Gastroesophageal sphincter (tissue), 4 donors: ENCODE data around the gene YIPF5. TPM values are rescaled to one million over a fixed set of nuclear protein-coding genes. Genes with fewer than 3 reads are reported as not detected.

Experiments
- ATAC-seq: fragments of 150-250 bp; one replicate; pipeline ENCODE4 v1.9.1; 2016; ENCODE audit warnings: mild to moderate bottlenecking, moderate library complexity
- H3K27ac ChIP-seq, 4 donors: fragments of 200-600 bp; sonication (generic) in 3 of 4; 1 replicate in 3 of 4; 2 replicates in 1 of 4; pipeline ENCODE4 v1.5.1; 2016 to 2019
- H3K27me3 ChIP-seq: fragments of 200-600 bp; sonication (generic); one replicate; pipeline ENCODE4 v1.5.1; 2019
- H3K36me3 ChIP-seq, 2 donors: fragments of 200-600 bp; sonication (generic); one replicate each; pipeline ENCODE4 v1.5.1; 2019; ENCODE audit warnings: control low read depth in 1 of 2
- H3K4me1 ChIP-seq, 3 donors: fragments of 200-600 bp; sonication (generic); 1 replicate in 2 of 3; 2 replicates in 1 of 3; pipeline ENCODE4 v1.5.1; 2016 to 2019; ENCODE audit warnings: control low read depth in 2 of 3
- H3K4me3 ChIP-seq, 2 donors: fragments of 200-600 bp; sonication (generic); one replicate each; pipeline ENCODE4 v1.5.1; 2019; ENCODE audit warnings: mild to moderate bottlenecking in 1 of 2, moderate library complexity in 1 of 2
- H3K9me3 ChIP-seq, 3 donors: fragments of 200-600 bp; sonication (generic); one replicate each; pipeline ENCODE4 v1.5.1; 2017 to 2019; ENCODE audit warnings: control low read depth in 2 of 3
- CTCF ChIP-seq, 4 experiments: fragments of 200-600 bp in 2 of 4; fragments of 450-650 bp in 2 of 4; sonication (generic) in 1 of 4; IDR thresholded peaks; one replicate each; pipeline ENCODE4 v1.5.1; 2017 to 2019; ENCODE audit warnings: antibody characterized with exemption in 4 of 4, mild to moderate bottlenecking in 2 of 4, moderate library complexity in 2 of 4
- EP300 ChIP-seq: sonication (generic); formaldehyde crosslinking; IDR thresholded peaks from one replicate; pipeline ENCODE4 v1.6.1; 2017; ENCODE audit warnings: antibody characterized with exemption, mild to moderate bottlenecking
- POLR2A ChIP-seq, 2 donors: fragments of 450-650 bp; IDR thresholded peaks; one replicate each; pipeline ENCODE4 v1.6.1; 2017; ENCODE audit warnings: antibody characterized with exemption in 2 of 2, mild to moderate bottlenecking in 2 of 2, moderate library complexity in 1 of 2
- POLR2AphosphoS5 ChIP-seq: sonication (generic); formaldehyde crosslinking; IDR thresholded peaks from one replicate; pipeline ENCODE4 v1.6.1; 2017; ENCODE audit warnings: antibody characterized with exemption
- WGBS, 2 donors: methylation state at CpG; one replicate each; pipeline ENCODE4 v1.1.5; 2018; ENCODE audit warnings: low coverage in 1 of 2; 5-methylcytosine and 5-hydroxymethylcytosine counted together
- total RNA-seq, 4 donors: library from RNA; depleted of rRNA; stranded (reverse); fragments of >200 nt; gene quantifications; one replicate each; pipeline ENCODE4 v1.1.0, GENCODE V29; 2016

Gene YIPF5
- total RNA-seq, 4 donors from 2014 or later = 28.0 to 42.3 (median 34.8) TPM

GRCh38 chr5:144167998-144168397 is 2.5 kb downstream of the YIPF5 start:
- H3K4me1 ChIP-seq = peaks cover 0 to 54% (median 7%) of the 10 kb centered on the region in 3 donors
- WGBS, 2 donors = 69 to 70% methylated on average over 2 to 3 of the region's 3 CpGs
- H3K27me3 ChIP-seq = no peaks in the 10 kb centered on the region
- no peak overlapping the region for H3K27ac ChIP-seq
- peaks cover 4 to 54% of the 10 kb centered on the region in 2 donors for H3K36me3 ChIP-seq
- no peak for ATAC-seq
- no peak overlapping the region for H3K4me3 ChIP-seq
- TF ChIP-seq POLR2A (IDR thresholded peaks at IDR 0.05) (no peak), EP300 (no peak), POLR2AphosphoS5 (no peak), CTCF (IDR thresholded peaks at IDR 0.05) (no peak)
- no peaks in the 10 kb centered on the region for H3K9me3 ChIP-seq

- peaks cover 4 to 67% of the 10 kb centered on the region in 2 donors for H3K36me3 ChIP-seq
- H3K9me3 ChIP-seq = no peaks in the 10 kb centered on the region
- no peaks in the 10 kb centered on the region for H3K27me3 ChIP-seq
- ATAC-seq = no peak
- no peak overlapping the region for H3K4me3 ChIP-seq
- H3K4me1 ChIP-seq = peaks cover 0 to 54% (median 7%) of the 10 kb centered on the region in 3 donors
- no peak overlapping the region for H3K27ac ChIP-seq
- TF ChIP-seq CTCF (IDR thresholded peaks at IDR 0.05) (no peak), POLR2AphosphoS5 (no peak), EP300 (no peak), POLR2A (IDR thresholded peaks at IDR 0.05) (no peak)
- 69 to 75% methylated on average over 1 of the region's 1 CpG for WGBS, 2 donors
Measured at GRCh38 chr5:144166696-144167095, 3.8 kb downstream of the YIPF5 start.

GRCh38 chr5:144162686-144163085 is 7.8 kb downstream of the YIPF5 start:
- H3K27me3 ChIP-seq = no peaks in the 10 kb centered on the region
- no peak for ATAC-seq
- no peaks in the 10 kb centered on the region for H3K9me3 ChIP-seq
- H3K36me3 ChIP-seq = peaks cover 4 to 90% of the 10 kb centered on the region in 2 donors
- H3K4me3 ChIP-seq = no peak overlapping the region
- TF ChIP-seq EP300 = no peak
- no peak for TF ChIP-seq POLR2A (IDR thresholded peaks at IDR 0.05)
- no peak for TF ChIP-seq CTCF (IDR thresholded peaks at IDR 0.05)
- no peak for TF ChIP-seq POLR2AphosphoS5
- H3K27ac ChIP-seq = no peak overlapping the region
- peaks cover 0 to 26% (median 0%) of the 10 kb centered on the region in 3 donors for H3K4me1 ChIP-seq
- WGBS, 2 donors = 100% methylated on average over 1 of the region's 1 CpG

- 66 to 80% methylated on average over 2 of the region's 2 CpGs for WGBS, 2 donors
- Histone ChIP-seq H3K27ac (no peak overlapping the region), H3K9me3 (no peaks in the 10 kb centered on the region), H3K27me3 (no peaks in the 10 kb centered on the region), H3K4me1 (no peaks in the 10 kb centered on the region), H3K4me3 (no peak overlapping the region), H3K36me3 (peaks cover 0 to 33% of the 10 kb centered on the region in 2 donors)
- no peak for ATAC-seq
- TF ChIP-seq EP300 (no peak), CTCF (IDR thresholded peaks at IDR 0.05) (no peak), POLR2A (IDR thresholded peaks at IDR 0.05) (no peak), POLR2AphosphoS5 (no peak)
Measured at GRCh38 chr5:144156767-144157171, 13.7 kb downstream of the YIPF5 start.

- WGBS, 2 donors = 56 to 93% methylated on average over 2 of the region's 3 CpGs
- H3K4me3 ChIP-seq = no peak overlapping the region
- no peaks in the 10 kb centered on the region for H3K9me3 ChIP-seq
- H3K27me3 ChIP-seq = no peaks in the 10 kb centered on the region
- no peaks in the 10 kb centered on the region for H3K36me3 ChIP-seq
- no peaks in the 10 kb centered on the region for H3K4me1 ChIP-seq
- no peak for TF ChIP-seq CTCF (IDR thresholded peaks at IDR 0.05)
- no peak for TF ChIP-seq POLR2A (IDR thresholded peaks at IDR 0.05)
- TF ChIP-seq POLR2AphosphoS5 = no peak
- no peak for TF ChIP-seq EP300
- ATAC-seq = no peak
- no peak overlapping the region for H3K27ac ChIP-seq
Measured at GRCh38 chr5:144151026-144151425, 19.4 kb downstream of the YIPF5 start.
